ENCODE measurements around the gene MYO5B.
A peak's percentile ranks its signal among the peaks of the same experiment; 100 is the strongest.
"Not testable (repeated sequence)": the region's sequence is repeated elsewhere in the genome, so short reads cannot be mapped to it uniquely, and the experiment has no call there.

Gene MYO5B

DNA sequence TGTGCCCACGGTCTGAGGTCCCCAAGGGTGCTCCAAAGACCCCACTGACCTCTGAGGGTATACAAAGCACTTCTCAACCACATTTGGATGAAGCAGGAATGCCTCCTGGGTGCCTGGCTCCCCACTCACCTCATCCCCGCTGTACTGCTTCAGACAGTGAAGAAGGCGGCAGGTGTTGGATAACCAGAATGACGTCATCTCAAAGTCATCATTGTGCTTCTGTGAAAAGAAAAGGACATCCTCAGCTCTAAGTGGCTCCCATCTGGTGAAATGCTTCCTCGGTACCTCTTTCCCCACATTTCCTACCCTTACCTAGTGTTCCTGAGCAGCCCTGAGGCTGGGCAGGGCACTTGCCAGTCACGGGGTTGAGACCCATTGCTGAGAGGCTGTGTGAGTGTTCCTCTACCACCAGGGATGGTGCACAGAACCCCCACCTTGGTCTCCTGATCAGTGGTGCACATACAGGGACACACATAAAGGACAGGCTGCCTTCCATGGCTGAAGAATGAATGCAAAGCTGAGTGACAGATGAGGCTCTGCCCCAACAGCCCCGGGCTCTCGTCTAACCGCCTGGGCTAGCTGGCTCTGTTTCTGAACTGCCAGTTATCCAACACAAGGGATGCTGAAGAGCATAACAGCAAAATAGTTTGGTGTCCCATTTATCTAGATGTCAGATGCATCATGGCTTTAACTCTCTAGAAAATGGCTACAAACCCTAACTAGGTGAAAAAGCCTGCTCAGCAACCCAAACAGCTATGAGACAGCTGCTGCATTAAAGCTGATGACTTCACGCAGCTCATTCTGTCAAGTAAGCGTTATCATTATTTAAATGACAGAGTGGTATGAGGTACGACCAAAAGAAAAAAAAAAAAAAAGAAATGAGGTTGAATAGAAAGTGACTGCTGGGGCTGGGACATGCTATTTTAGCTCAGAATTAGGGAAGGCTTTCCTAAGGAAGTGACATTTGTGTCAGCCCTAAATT lies 353.4 kb downstream of the MYO5B start:
- DNase-seq (ENCODE audit: low read depth in 1 of 2, low spot score in 1 of 2) = no peak

- DNase-seq (ENCODE audit: low read depth in 1 of 2, low spot score in 1 of 2) = no peak
Measured at GRCh38 chr18:49839012-49839411, 355.9 kb downstream of the MYO5B start.

- no peak for DNase-seq (ENCODE audit: low read depth in 1 of 2, low spot score in 1 of 2)
Measured at GRCh38 chr18:49838381-49838780, 356.6 kb downstream of the MYO5B start.

GRCh38 chr18:49837889-49838288 lies 357.1 kb downstream of the MYO5B start:
- no peak for DNase-seq (ENCODE audit: low read depth in 1 of 2, low spot score in 1 of 2)

DNA sequence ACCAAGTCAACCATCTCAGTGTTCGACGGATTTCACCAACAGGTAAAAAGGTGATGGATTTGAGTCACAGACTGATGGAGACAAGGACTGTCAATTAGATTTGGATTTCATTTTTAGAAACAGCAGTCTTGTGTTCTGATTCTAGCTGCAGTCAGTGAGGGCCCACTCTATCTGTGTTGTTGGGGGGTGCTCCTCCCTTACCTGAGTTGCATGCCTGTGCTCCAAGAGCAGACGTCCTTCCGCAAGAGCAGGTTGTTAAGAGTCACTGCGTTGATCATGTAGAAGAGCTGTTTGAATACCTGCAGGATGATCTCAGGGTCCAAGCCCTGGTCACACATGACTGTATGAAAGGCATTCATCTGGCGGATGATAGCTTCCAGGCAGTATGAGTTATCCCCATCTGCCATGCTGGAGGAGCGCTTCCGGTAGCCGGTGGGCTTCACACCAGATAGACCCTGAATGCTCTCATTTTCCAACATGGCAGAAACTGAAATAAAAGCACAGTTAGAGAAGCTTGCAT lies 357.6 kb downstream of the MYO5B start:
- not testable (repeated sequence) for DNase-seq (ENCODE audit: low read depth in 1 of 2, low spot score in 1 of 2)

- no peak for DNase-seq (ENCODE audit: low read depth in 1 of 2, low spot score in 1 of 2)
Measured at GRCh38 chr18:49835405-49835804, 359.5 kb downstream of the MYO5B start.

DNA sequence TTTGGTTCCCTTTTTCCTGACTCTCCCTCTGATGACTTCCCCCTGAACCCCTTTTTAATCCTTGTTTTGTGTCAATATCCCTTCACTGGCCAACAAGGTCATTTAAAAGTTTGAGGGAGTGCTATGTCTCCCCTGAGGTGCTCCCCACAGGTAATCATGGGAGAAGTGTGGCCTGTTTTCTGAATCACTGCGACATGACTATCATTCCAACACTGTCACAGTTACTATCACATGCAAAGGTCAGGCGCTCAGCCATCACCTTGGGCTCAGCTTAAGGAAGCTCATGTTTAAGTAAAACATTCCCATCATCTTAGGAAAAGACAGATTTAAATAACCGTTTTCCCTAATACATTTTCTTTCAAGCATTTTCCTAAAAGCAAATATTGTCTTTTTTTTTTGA lies 360.7 kb downstream of the MYO5B start:
- no peak for DNase-seq (ENCODE audit: low read depth in 1 of 2, low spot score in 1 of 2)

DNA sequence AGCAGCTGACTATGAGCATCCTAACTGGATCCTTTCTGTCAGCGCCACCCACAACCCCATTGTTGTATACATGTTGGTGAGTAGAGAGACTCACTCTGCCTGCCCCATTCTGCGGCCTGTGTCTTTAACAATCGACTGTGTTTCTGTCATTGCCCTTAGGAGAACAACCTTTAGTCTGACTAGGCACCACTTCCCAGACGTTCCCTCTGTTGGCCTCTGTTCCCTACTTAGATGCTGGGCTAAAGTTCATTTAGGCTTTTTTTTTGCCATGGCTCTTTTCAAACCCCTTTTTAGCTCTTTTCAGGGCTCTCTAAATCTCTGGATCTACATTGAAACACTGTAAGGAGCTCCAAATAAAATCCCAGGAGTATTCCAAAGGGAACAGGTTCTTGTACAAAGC lies 361.1 kb downstream of the MYO5B start:
- no peak for DNase-seq (ENCODE audit: low read depth in 1 of 2, low spot score in 1 of 2)

GRCh38 chr18:49832221-49832647 lies 362.7 kb downstream of the MYO5B start:
- no peak for DNase-seq (ENCODE audit: low read depth in 1 of 2, low spot score in 1 of 2)

GRCh38 chr18:49827996-49828395 lies 367.0 kb downstream of the MYO5B start:
- DNase-seq (ENCODE audit: low read depth in 1 of 2, low spot score in 1 of 2) = no peak

DNA sequence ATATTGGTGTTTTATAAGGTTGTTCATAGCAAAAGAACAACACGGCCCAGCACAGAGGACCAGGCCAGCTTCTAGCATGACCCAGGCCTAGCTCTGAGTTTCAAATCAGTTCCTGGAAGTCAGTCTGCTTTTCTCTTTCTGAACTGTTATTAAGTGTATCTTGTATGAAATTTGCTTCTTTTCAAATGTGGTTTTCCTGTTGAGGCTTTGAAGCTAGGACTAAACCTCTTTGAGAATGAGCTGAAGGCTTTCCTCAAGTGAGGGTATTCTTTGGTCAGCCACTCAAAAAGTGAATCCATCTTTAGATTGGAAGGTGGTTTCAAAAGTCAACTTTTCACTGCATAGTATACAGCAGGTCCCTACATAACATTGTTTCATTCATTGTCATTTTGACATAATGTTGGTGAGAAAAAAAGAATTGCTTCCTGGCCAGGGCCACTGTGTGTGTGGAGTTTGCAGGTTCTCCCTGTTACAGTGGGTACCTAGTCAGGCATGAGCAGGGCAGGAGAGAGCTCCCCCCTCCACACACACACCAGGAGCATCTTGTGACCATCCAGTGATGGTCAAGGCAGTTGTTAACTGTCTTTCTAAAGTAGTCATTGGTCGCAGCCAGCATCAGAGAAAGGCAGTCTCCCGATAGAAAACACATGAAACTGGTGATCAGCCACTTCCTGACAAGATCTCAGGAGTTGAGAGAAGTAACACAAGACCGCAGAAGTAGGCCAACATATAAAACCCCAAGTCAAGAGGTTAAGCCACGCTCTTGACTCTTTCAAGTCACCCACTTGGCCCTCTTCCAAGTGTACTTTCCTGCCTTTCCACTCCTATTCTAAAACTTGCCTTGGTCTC lies 374.9 kb downstream of the MYO5B start:
- peak in 1 of 2 donors; percentile 12 for DNase-seq (ENCODE audit: low read depth in 1 of 2, low spot score in 1 of 2)

- no peak for DNase-seq (ENCODE audit: low read depth in 1 of 2, low spot score in 1 of 2)
Measured at GRCh38 chr18:49819071-49819662, 375.8 kb downstream of the MYO5B start.

- DNase-seq (ENCODE audit: low read depth in 1 of 2, low spot score in 1 of 2) = no peak
Measured at GRCh38 chr18:49817947-49818346, 377.0 kb downstream of the MYO5B start.

DNA sequence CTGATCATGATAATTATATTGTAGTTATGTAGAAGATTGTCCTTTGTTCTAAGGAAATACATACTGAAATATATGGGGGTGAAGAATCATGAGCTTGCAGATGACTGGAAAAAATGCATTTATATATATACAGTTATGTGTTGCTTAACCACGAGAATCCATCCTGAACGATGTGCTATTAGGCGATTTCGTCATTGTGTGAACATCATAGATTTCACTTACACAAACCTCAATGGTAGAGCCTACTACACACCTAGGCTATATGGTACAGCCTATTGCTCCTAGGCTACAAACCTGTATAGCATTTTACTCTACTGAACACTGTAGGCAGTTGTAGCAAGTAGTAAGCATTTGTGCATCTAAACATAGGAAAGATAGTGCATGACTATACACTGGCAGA lies 379.0 kb downstream of the MYO5B start:
- no peak for DNase-seq (ENCODE audit: low read depth in 1 of 2, low spot score in 1 of 2)

GRCh38 chr18:49814147-49814499 lies 380.8 kb downstream of the MYO5B start:
- DNase-seq (ENCODE audit: low read depth in 1 of 2, low spot score in 1 of 2) = peak in 1 of 2 donors; percentile 42

- peak; percentile 60 to 74 for DNase-seq (ENCODE audit: low read depth in 1 of 2, low spot score in 1 of 2)
Measured at GRCh38 chr18:49813319-49814146, 381.4 kb downstream of the MYO5B start, which contains the start of gene ACAA2. ACAA2 (minus strand) TSS chr18:49813533; CDS start chr18:49813484, 49 bp downstream.

GRCh38 chr18:49813069-49813318 lies 382.0 kb downstream of the MYO5B start:
- DNase-seq (ENCODE audit: low read depth in 1 of 2, low spot score in 1 of 2) = no peak

GRCh38 chr18:49812286-49813068 lies 382.5 kb downstream of the MYO5B start:
- no peak for DNase-seq (ENCODE audit: low read depth in 1 of 2, low spot score in 1 of 2)

DNA sequence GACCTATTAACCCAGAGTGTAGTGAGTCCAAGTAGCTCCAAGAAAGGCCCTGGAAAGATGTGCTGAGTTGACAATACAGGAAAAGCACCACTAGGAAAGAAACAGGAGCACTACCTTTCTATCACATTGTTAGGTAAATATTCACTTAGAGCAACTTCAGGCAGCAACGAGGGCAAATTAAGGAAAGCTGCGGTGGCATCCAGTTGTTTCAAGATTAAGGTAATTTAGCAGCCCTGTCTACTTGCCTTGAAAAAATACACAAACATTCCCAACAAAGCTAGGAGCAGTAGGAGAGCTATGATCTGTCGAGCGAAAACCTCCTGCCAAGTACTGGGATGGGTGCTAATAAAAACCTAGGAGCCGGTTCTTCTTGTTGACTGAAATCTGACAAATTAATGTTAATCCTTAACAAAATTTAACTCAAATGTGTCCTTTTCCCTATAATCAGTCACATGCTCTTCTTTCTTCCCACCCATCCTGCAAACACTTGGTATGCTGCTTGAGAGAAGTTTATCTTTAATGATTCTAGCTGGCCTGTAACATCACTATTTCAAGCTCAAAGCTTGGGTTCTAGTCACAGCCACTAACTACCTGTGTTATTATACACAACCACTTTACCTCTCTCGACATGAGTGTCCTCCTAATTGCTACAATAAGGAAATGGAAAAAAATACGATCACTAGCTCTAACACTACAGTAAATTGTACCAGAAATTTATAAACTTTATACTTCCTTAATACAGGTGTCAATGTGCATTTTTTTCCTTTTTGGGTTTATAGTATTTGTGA lies 383.6 kb downstream of the MYO5B start:
- no peak for DNase-seq (ENCODE audit: low read depth in 1 of 2, low spot score in 1 of 2)

Data from activated T-helper 1 cell treated with anti-CD3 and anti-CD28 coated beads, Interleukin-2, amount 50 U/mL, for 16 hours (primary cell).